H9 (cell line): Measurements from ENCODE around the gene SDK2. TPM values are rescaled to one million over a fixed set of nuclear protein-coding genes. Genes with fewer than 3 reads are reported as not detected.

Source experiments
- DNase-seq: peaks from one replicate; pipeline ENCODE4 v3.0.0-alpha.2; 2017
- H2AFZ ChIP-seq: one replicate; pipeline ENCODE4 v1.6.1; 2013; ENCODE audit warnings: mild to moderate bottlenecking, low read length, control low read depth, moderate library complexity
- H2AK5ac ChIP-seq: 2 replicates; pipeline ENCODE4 v1.6.1; 2013; ENCODE audit warnings: low read length, control low read depth, mixed read lengths; ENCODE audit not compliant: insufficient read length
- H2BK120ac ChIP-seq: one replicate; pipeline ENCODE4 v1.6.1; 2013; ENCODE audit warnings: low read depth, mild to moderate bottlenecking, low read length, control low read depth, inconsistent platforms; ENCODE audit not compliant: poor library complexity, severe bottlenecking
- H2BK12ac ChIP-seq: 2 replicates; pipeline ENCODE4 v1.6.1; 2013; ENCODE audit warnings: low read length, control low read depth, mixed read lengths, low read depth; ENCODE audit not compliant: insufficient read length
- H2BK15ac ChIP-seq: 2 replicates; pipeline ENCODE4 v1.6.1; 2013; ENCODE audit warnings: low read depth, low read length, control low read depth
- H2BK20ac ChIP-seq: one replicate; pipeline ENCODE4 v1.6.1; 2013; ENCODE audit warnings: low read depth, mild to moderate bottlenecking, low read length, control low read depth, inconsistent platforms; ENCODE audit not compliant: poor library complexity, severe bottlenecking
- H2BK5ac ChIP-seq: 2 replicates; pipeline ENCODE4 v1.6.1; 2013; ENCODE audit warnings: low read length, control low read depth, mixed read lengths; ENCODE audit not compliant: insufficient read length
- H3K14ac ChIP-seq: 2 replicates; pipeline ENCODE4 v1.6.1; 2013; ENCODE audit warnings: low read length, control low read depth; ENCODE audit not compliant: insufficient read depth
- H3K18ac ChIP-seq: 2 replicates; pipeline ENCODE4 v1.6.1; 2013; ENCODE audit warnings: low read depth, mild to moderate bottlenecking, mixed read lengths, low read length, control low read depth; ENCODE audit not compliant: insufficient read length
- H3K23ac ChIP-seq: 2 replicates; pipeline ENCODE4 v1.6.1; 2013; ENCODE audit warnings: low read length, control low read depth, mixed read lengths, low read depth; ENCODE audit not compliant: insufficient read length
- H3K23me2 ChIP-seq: 2 replicates; pipeline ENCODE4 v1.6.1; 2013; ENCODE audit warnings: low read depth, mild to moderate bottlenecking, mixed read lengths, low read length, control low read depth; ENCODE audit not compliant: insufficient read length, poor library complexity, severe bottlenecking
- H3K27ac ChIP-seq: 2 replicates; pipeline ENCODE4 v1.5.1; 2013; ENCODE audit warnings: low read length, control low read depth, mixed read lengths, low read depth; ENCODE audit not compliant: insufficient read length
- H3K27me3 ChIP-seq: 2 replicates; pipeline ENCODE4 v1.6.1; 2013; ENCODE audit warnings: low read length, control low read depth, inconsistent platforms; ENCODE audit not compliant: insufficient read depth
- H3K4ac ChIP-seq: 2 replicates; pipeline ENCODE4 v1.6.1; 2013; ENCODE audit warnings: low read depth, mild to moderate bottlenecking, control low read depth, inconsistent platforms, low read length, moderate library complexity
- H3K4me1 ChIP-seq: 2 replicates; pipeline ENCODE4 v1.6.1; 2013; ENCODE audit warnings: low read length, control low read depth, inconsistent platforms; ENCODE audit not compliant: insufficient read depth
- H3K4me2 ChIP-seq: 2 replicates; pipeline ENCODE4 v1.6.1; 2013; ENCODE audit warnings: low read length, control low read depth, mixed read lengths; ENCODE audit not compliant: insufficient read length, insufficient read depth
- H3K56ac ChIP-seq: 2 replicates; pipeline ENCODE4 v1.6.1; 2013; ENCODE audit warnings: low read depth, mild to moderate bottlenecking, mixed read lengths, low read length, control low read depth; ENCODE audit not compliant: insufficient read length
- H3K79me1 ChIP-seq: 2 replicates; pipeline ENCODE4 v1.6.1; 2013; ENCODE audit warnings: low read depth, mild to moderate bottlenecking, moderate library complexity, low read length, control low read depth, inconsistent platforms; ENCODE audit not compliant: insufficient read depth, poor library complexity, severe bottlenecking
- H3K79me2 ChIP-seq: 2 replicates; pipeline ENCODE4 v1.6.1; 2013; ENCODE audit warnings: low read length, control low read depth, inconsistent platforms; ENCODE audit not compliant: insufficient read depth
- H3K9ac ChIP-seq: 2 replicates; pipeline ENCODE4 v1.6.1; 2013; ENCODE audit warnings: low read length, control low read depth, mixed read lengths; ENCODE audit not compliant: insufficient read length; ENCODE audit errors: extremely low read depth
- H3K9me3 ChIP-seq: one replicate; pipeline ENCODE4 v1.6.1; 2013; ENCODE audit warnings: low read depth, low read length, inconsistent platforms; ENCODE audit not compliant: control insufficient read depth
- H3T11ph ChIP-seq: one replicate; pipeline ENCODE4 v1.6.1; 2013; ENCODE audit warnings: mild to moderate bottlenecking, low read length, control low read depth, inconsistent platforms
- H4K20me1 ChIP-seq: one replicate; pipeline ENCODE4 v1.6.1; 2013; ENCODE audit not compliant: control insufficient read depth, insufficient read length, insufficient read depth
- H4K5ac ChIP-seq: 2 replicates; pipeline ENCODE4 v1.6.1; 2013; ENCODE audit warnings: low read depth, mild to moderate bottlenecking, mixed read lengths, low read length, control low read depth; ENCODE audit not compliant: insufficient read length
- H4K8ac ChIP-seq: replicated peaks from 2 replicates; pipeline ENCODE4 v1.6.1; 2013; ENCODE audit warnings: low read length, control low read depth, mixed read lengths, low read depth; ENCODE audit not compliant: insufficient read length
- H4K91ac ChIP-seq: 2 replicates; pipeline ENCODE4 v1.6.1; 2013; ENCODE audit warnings: low read depth, mild to moderate bottlenecking, moderate library complexity, mixed read lengths, low read length, control low read depth; ENCODE audit not compliant: insufficient read length
- H3K27ac Mint-ChIP-seq, 3 experiments: 2 replicates in 2 of 3; 3 replicates in 1 of 3; pipeline ENCODE4 v1.8.0; 2020 to 2021; ENCODE audit warnings: mixed read lengths in 3 of 3, mild to moderate bottlenecking in 1 of 3, moderate library complexity in 1 of 3
- H3K27me3 Mint-ChIP-seq: 2 replicates; pipeline ENCODE4 v1.8.0; 2021; ENCODE audit warnings: low read depth, mild to moderate bottlenecking, moderate library complexity, mixed read lengths
- H3K36me3 Mint-ChIP-seq, 3 experiments: 2 replicates in 2 of 3; 3 replicates in 1 of 3; pipeline ENCODE4 v1.8.0; 2020 to 2021; ENCODE audit warnings: low read depth in 3 of 3, mixed read lengths in 3 of 3; ENCODE audit not compliant: insufficient read depth in 1 of 3
- H3K4me1 Mint-ChIP-seq, 2 experiments: 2 replicates each; pipeline ENCODE4 v1.8.0; 2020; ENCODE audit warnings: mixed read lengths in 2 of 2
- H3K4me3 Mint-ChIP-seq, 2 experiments: 2 replicates in 1 of 2; 3 replicates in 1 of 2; pipeline ENCODE4 v1.8.0; 2020 to 2021; ENCODE audit warnings: mild to moderate bottlenecking in 2 of 2, mixed read lengths in 2 of 2, moderate library complexity in 1 of 2
- H3K9me3 Mint-ChIP-seq, 2 experiments: 2 replicates in 1 of 2; 3 replicates in 1 of 2; pipeline ENCODE4 v1.8.0; 2020; ENCODE audit warnings: mild to moderate bottlenecking in 2 of 2, mixed read lengths in 2 of 2, moderate library complexity in 1 of 2
- WGBS: extraction: QIAGEN DNeasy Blood & Tissue Kit; methylation state at CpG from one replicate; pipeline ENCODE4 v1.1.7; 2013; ENCODE audit warnings: missing lambda C conversion rate, low lambda C conversion rate, mixed read lengths; ENCODE audit not compliant: insufficient read length; ENCODE audit errors: extremely low coverage; 5-methylcytosine and 5-hydroxymethylcytosine counted together
- total RNA-seq: library from RNA; stranded (reverse); gene quantifications from 2 replicates; pipeline ENCODE4 v1.2.1, GENCODE V29; 2021
- TF ChIP-seq, protein P1 (sequence below): fragments of 200-600 bp; sonication (generic); conservative IDR thresholded peaks from 3 replicates; pipeline ENCODE4 v1.8.0; 2021; ENCODE audit warnings: antibody characterized with exemption, mild to moderate bottlenecking

The SDK2 gene
- total RNA-seq, 1 experiment from 2014 or later: 9.1 TPM

DNA sequence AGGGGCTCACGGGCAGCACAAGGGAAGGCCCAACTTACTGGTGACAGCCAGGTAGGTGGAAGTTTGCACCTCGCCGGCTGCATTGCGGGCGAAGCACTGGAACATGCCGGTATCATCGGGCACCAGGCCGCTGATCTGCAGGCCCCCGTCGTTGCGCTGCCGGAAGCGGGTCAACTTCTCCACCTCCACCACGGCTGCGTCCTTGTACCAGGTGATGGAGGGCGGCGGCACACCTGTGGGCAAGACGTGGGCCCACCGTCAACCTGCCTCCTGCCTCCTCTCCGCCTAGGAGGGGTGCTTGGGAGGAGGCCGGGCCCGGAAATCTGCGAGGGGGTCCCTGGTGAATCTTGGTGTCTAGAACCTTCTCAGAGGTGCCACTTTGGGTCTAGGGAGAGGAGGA, 208.8 kb downstream of the SDK2 start:
- no peak for DNase-seq
- no peak overlapping the region for H4K8ac ChIP-seq
- WGBS: no CpG with 5 or more reads among the region's 23 CpGs
- H2AFZ ChIP-seq: no peak overlapping the region
- TF ChIP-seq, protein P1, sequence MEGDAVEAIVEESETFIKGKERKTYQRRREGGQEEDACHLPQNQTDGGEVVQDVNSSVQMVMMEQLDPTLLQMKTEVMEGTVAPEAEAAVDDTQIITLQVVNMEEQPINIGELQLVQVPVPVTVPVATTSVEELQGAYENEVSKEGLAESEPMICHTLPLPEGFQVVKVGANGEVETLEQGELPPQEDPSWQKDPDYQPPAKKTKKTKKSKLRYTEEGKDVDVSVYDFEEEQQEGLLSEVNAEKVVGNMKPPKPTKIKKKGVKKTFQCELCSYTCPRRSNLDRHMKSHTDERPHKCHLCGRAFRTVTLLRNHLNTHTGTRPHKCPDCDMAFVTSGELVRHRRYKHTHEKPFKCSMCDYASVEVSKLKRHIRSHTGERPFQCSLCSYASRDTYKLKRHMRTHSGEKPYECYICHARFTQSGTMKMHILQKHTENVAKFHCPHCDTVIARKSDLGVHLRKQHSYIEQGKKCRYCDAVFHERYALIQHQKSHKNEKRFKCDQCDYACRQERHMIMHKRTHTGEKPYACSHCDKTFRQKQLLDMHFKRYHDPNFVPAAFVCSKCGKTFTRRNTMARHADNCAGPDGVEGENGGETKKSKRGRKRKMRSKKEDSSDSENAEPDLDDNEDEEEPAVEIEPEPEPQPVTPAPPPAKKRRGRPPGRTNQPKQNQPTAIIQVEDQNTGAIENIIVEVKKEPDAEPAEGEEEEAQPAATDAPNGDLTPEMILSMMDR: no peak
- Mint-ChIP-seq H3K9me3 (no peaks in the 10 kb centered on the region; a peak in 1 of 5 replicates), H3K27ac (no peak overlapping the region), H3K36me3 (peaks cover 3 to 8% (median 3%) of the 10 kb centered on the region in 3 experiments; a peak in 2 of 7 replicates), H3K27me3 (no peaks in the 10 kb centered on the region; the same call in 1 of the 2 replicates), H3K4me3 (no peak overlapping the region), H3K4me1 (peaks cover 5 to 9% of the 10 kb centered on the region in 2 experiments)
- H3K4me1 ChIP-seq: no peaks in the 10 kb centered on the region
- no peak overlapping the region for H3K4me2 ChIP-seq
- no peak overlapping the region for H2BK12ac ChIP-seq
- H3T11ph ChIP-seq: no peak overlapping the region
- H2AK5ac ChIP-seq: no peak overlapping the region
- no peak overlapping the region for H3K9ac ChIP-seq
- no peak overlapping the region for H3K27ac ChIP-seq
- H3K23ac ChIP-seq: no peak overlapping the region
- H3K14ac ChIP-seq: no peak overlapping the region
- H2BK5ac ChIP-seq: no peak overlapping the region
- H3K9me3 ChIP-seq: no peaks in the 10 kb centered on the region
- H4K5ac ChIP-seq: no peak overlapping the region
- H4K91ac ChIP-seq: no peak overlapping the region
- no peak overlapping the region for H2BK120ac ChIP-seq
- H3K56ac ChIP-seq: no peak overlapping the region
- H2BK20ac ChIP-seq: no peak overlapping the region
- H3K79me2 ChIP-seq: no peaks in the 10 kb centered on the region
- no peaks in the 10 kb centered on the region for H3K27me3 ChIP-seq
- no peaks in the 10 kb centered on the region for H3K23me2 ChIP-seq
- H4K20me1 ChIP-seq: no peaks in the 10 kb centered on the region
- H2BK15ac ChIP-seq: no peak overlapping the region
- no peak overlapping the region for H3K18ac ChIP-seq
- no peak overlapping the region for H3K4ac ChIP-seq
- H3K79me1 ChIP-seq: no peaks in the 10 kb centered on the region
